ENCODE data around the gene MACROD1. TPM values are rescaled to one million over a fixed set of nuclear protein-coding genes. Genes with fewer than 3 reads are reported as not detected.

MACROD1 gene
- polyA plus RNA-seq, 1 donor (not counting 4 experiments of a cell fraction or from before 2014, with no cell fraction given): 4.6 TPM

GRCh38 chr11:64098318-64098831 is 67.5 kb downstream of the MACROD1 start:
- H3K9me1 ChIP-seq (ENCODE audit: control insufficient read depth, extremely low read depth, insufficient read depth, low read length): no peaks in the 10 kb centered on the region
- no peaks in the 10 kb centered on the region for H3K9me3 ChIP-seq (ENCODE audit: control insufficient read depth, low read depth, low read length)
- H2AFZ ChIP-seq (ENCODE audit: control insufficient read depth, low read length): no peak overlapping the region
- TF ChIP-seq CTCF (optimal IDR thresholded peaks at IDR 0.05 in 1 of 3, IDR thresholded peaks at IDR 0.05 in 1 of 3, conservative IDR thresholded peaks at IDR 0.05 in 1 of 3; ENCODE audit: extremely low read depth in 1 of 3, insufficient read depth in 2 of 3, low read length in 3 of 3): no peak
- no peak for TF ChIP-seq EZH2 (IDR thresholded peaks at IDR 0.05; ENCODE audit: low read length)
- dilution Hi-C loops (cut with MboI; ENCODE audit: extremely low pct_ligation_motif_present, low sequenced_read_pairs): no loop called here
- DNase-seq (ENCODE audit: low read depth, low spot score): no peak
- H3K36me3 ChIP-seq (ENCODE audit: control insufficient read depth in 2 of 2, extremely low read depth in 1 of 2, insufficient read depth in 2 of 2, low read length in 2 of 2): no peaks in the 10 kb centered on the region
- H3K4me2 ChIP-seq (ENCODE audit: control insufficient read depth, extremely low read depth, insufficient read depth, low read depth, low read length): no peak overlapping the region
- H3K4me1 ChIP-seq (ENCODE audit: control insufficient read depth, extremely low read depth, insufficient read depth, low read length): peaks cover 4% of the 10 kb centered on the region
- no peak for FAIRE-seq
- peaks cover 21% of the 10 kb centered on the region for H3K27me3 ChIP-seq (ENCODE audit: control insufficient read depth, extremely low read depth, insufficient read depth, low read length)
- H3K9ac ChIP-seq (ENCODE audit: control insufficient read depth, extremely low read depth, insufficient read depth, low read length): no peak overlapping the region
- H3K27ac ChIP-seq (ENCODE audit: control insufficient read depth, insufficient read depth, low read length): no peak overlapping the region
- H3K4me3 ChIP-seq (ENCODE audit: control insufficient read depth in 2 of 3, extremely low read depth in 1 of 3, insufficient read depth in 2 of 3, low read depth in 1 of 3, low read length in 3 of 3): no peak overlapping the region
- no peaks in the 10 kb centered on the region for H4K20me1 ChIP-seq (ENCODE audit: control insufficient read depth, extremely low read depth, insufficient read depth, low read length)
- H3K79me2 ChIP-seq (ENCODE audit: control insufficient read depth, insufficient read depth, low read length): no peaks in the 10 kb centered on the region

GRCh38 chr11:64097468-64098317 is 68.2 kb downstream of the MACROD1 start:
- Histone ChIP-seq H3K9me3 (ENCODE audit: control insufficient read depth, low read depth, low read length) (no peaks in the 10 kb centered on the region), H3K9me1 (ENCODE audit: control insufficient read depth, extremely low read depth, insufficient read depth, low read length) (no peaks in the 10 kb centered on the region), H3K36me3 (ENCODE audit: control insufficient read depth in 2 of 2, extremely low read depth in 1 of 2, insufficient read depth in 2 of 2, low read length in 2 of 2) (no peaks in the 10 kb centered on the region), H2AFZ (ENCODE audit: control insufficient read depth, low read length) (no peak overlapping the region), H4K20me1 (ENCODE audit: control insufficient read depth, extremely low read depth, insufficient read depth, low read length) (no peaks in the 10 kb centered on the region), H3K27ac (ENCODE audit: control insufficient read depth, insufficient read depth, low read length) (no peak overlapping the region), H3K4me2 (ENCODE audit: control insufficient read depth, extremely low read depth, insufficient read depth, low read depth, low read length) (no peak overlapping the region), H3K79me2 (ENCODE audit: control insufficient read depth, insufficient read depth, low read length) (no peaks in the 10 kb centered on the region), H3K4me1 (ENCODE audit: control insufficient read depth, extremely low read depth, insufficient read depth, low read length) (peaks cover 4% of the 10 kb centered on the region), H3K9ac (ENCODE audit: control insufficient read depth, extremely low read depth, insufficient read depth, low read length) (no peak overlapping the region), H3K27me3 (ENCODE audit: control insufficient read depth, extremely low read depth, insufficient read depth, low read length) (peaks cover 21% of the 10 kb centered on the region), H3K4me3 (ENCODE audit: control insufficient read depth in 2 of 3, extremely low read depth in 1 of 3, insufficient read depth in 2 of 3, low read depth in 1 of 3, low read length in 3 of 3) (no peak overlapping the region)
- DNase-seq (ENCODE audit: low read depth, low spot score) (no peak), FAIRE-seq (no peak)
- dilution Hi-C loops (cut with MboI; ENCODE audit: extremely low pct_ligation_motif_present, low sequenced_read_pairs): no loop called here
- TF ChIP-seq EZH2 (IDR thresholded peaks at IDR 0.05; ENCODE audit: low read length) (no peak), CTCF (optimal IDR thresholded peaks at IDR 0.05 in 1 of 3, IDR thresholded peaks at IDR 0.05 in 1 of 3, conservative IDR thresholded peaks at IDR 0.05 in 1 of 3; ENCODE audit: extremely low read depth in 1 of 3, insufficient read depth in 2 of 3, low read length in 3 of 3) (no peak)

All from keratinocyte (primary cell).